ENCODE results near the gene CTDSPL2.

DNA sequence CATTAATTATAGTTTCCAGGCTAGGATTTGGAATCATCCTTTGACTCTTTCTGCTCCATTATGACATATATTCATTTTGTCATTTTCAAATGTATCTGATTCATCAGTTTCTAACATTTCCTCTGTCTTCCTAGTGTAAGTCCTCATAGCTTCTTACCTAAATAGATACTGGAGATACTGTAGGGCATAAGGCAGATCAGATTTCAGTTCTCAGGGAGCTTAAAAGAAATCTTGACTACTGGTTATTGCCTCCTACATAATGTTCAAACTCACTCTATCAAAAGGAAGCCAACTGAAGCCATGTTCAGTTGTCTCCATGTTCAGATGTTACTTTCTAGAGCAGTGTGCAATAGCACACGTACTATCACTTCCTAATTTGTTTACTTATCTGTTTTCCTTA lies 29.6 kb upstream of the CTDSPL2 start:
- TF ChIP-seq CTCF (conservative IDR thresholded peaks at IDR 0.05; ENCODE audit: low read depth, low read length) (no peak), EZH2 (IDR thresholded peaks at IDR 0.05; ENCODE audit: low read length, unreplicated experiment) (no peak)
